Measurements from ENCODE around the gene P2RY14.

The P2RY14 gene

DNA sequence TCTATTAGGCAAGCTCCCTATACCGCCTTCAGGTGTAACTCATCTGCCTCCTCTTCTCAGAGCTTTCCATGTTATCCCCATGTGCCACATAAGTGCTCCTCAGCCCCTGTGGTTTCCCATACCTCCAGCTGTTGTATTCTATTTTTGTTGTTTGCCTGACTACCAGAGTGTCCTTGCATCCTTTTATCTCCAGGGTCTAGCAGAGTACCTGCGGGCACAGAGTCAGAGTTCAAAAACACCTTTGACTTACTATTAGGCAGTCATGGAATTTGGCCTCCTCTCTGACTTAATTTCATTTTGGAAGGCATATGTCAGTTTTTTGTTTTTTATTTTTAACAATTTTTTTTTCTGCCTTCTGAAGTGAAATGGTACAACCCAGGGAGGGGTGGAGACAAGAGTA lies 31.2 kb upstream of the P2RY14 start:
- TF ChIP-seq, protein P1, sequence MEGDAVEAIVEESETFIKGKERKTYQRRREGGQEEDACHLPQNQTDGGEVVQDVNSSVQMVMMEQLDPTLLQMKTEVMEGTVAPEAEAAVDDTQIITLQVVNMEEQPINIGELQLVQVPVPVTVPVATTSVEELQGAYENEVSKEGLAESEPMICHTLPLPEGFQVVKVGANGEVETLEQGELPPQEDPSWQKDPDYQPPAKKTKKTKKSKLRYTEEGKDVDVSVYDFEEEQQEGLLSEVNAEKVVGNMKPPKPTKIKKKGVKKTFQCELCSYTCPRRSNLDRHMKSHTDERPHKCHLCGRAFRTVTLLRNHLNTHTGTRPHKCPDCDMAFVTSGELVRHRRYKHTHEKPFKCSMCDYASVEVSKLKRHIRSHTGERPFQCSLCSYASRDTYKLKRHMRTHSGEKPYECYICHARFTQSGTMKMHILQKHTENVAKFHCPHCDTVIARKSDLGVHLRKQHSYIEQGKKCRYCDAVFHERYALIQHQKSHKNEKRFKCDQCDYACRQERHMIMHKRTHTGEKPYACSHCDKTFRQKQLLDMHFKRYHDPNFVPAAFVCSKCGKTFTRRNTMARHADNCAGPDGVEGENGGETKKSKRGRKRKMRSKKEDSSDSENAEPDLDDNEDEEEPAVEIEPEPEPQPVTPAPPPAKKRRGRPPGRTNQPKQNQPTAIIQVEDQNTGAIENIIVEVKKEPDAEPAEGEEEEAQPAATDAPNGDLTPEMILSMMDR (IDR thresholded peaks at IDR 0.05; ENCODE audit: low read depth, low read length) = no peak
- DNase-seq (ENCODE audit: extremely low read depth, low read depth) = no peak

DNA sequence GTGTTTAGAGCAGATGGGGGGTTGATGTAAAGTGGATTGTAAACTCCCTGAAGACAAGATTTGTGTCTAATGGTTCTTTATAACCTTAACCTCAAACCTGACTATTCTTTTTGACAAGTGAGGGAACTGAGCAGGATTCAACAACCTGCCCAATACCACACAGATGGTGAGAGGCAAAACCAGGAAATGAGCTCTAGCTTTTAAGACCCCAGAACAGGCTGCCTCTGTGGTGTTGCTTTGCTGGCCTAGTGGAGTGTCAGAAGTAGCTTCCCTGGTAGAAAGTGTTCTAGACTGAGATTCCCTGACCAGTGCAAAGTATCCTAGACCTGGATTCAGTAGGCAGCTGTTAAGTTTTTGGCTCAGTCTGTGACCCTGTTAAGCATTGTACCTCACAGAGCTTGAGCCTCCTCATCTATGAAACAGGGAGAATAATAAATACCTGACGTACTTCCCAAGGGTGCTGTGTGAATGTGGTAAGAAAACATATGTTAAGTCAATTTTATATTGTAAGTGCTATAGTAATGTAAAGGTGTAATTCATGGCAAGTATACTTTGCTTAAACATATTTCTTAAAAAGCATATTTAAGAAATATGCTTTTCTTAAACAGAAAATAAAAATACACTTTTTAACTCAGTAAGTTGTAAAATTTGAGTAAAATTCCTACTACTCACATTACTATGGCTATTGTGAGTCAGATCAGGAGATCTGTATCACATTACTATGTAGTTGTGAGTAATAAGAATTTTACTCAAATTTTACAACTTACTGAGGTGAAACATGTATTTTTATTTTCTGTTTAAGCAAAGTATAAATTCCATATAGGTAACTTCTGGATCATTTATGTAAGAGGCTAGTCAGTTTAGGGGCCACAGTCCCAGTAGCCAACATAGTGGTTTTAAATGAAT lies 29.5 kb upstream of the P2RY14 start:
- TF ChIP-seq, protein P1 (IDR thresholded peaks at IDR 0.05; ENCODE audit: low read depth, low read length) = no peak
- DNase-seq (ENCODE audit: extremely low read depth, low read depth) = no peak

DNA sequence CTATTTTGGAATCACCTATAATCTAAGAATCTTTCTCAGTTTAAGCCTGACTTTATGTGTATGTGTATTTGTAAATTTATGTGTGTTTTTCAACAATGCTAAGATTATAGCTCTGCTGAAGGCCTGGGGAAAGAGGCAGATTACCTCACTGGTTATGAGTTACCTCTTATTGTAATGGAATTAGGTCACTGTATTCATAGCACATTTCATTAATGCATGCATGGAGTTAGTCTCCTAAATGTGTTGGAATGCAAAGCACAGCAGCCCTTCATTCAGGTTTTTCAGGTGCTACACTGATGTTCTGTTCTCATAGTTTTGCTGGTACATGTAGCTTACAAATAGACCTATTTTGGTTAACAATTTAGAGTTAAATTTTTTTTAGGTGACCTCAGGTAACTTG lies 28.8 kb upstream of the P2RY14 start:
- DNase-seq (ENCODE audit: extremely low read depth, low read depth) = no peak
- TF ChIP-seq, protein P1 (IDR thresholded peaks at IDR 0.05; ENCODE audit: low read depth, low read length) = no peak

DNA sequence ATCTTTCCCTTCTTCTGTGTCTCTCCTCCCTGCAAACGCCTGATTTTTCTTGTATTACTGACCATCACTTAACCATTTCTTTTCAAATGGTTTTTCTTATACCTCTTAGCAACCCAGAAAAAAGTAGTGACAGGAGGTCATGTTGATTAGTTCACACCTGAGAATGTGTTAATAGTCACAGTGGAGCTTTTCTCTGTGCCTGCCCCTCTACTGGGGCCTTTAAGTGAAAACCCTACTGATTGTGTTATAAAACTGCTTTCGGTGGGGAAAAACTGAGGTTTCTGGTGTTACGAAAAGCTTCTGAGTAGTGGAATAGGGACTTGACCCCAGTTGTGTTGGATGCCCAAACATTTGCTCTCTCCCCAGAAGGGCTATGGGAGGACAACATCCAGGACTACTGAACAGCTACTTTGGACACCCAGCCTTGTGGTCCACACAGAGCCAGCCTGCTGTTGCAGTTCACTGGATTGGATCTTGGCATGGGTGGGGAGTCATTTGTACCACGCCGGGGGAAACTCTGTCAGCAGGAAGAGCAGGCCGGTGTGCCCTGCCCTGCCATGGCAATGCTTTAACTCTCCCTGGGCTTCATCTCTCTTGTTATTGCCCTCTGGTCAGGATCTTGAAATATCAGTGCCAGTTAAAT lies 27.9 kb upstream of the P2RY14 start:
- TF ChIP-seq, protein P1 (IDR thresholded peaks at IDR 0.05; ENCODE audit: low read depth, low read length) = no peak
- no peak for DNase-seq (ENCODE audit: extremely low read depth, low read depth)

DNA sequence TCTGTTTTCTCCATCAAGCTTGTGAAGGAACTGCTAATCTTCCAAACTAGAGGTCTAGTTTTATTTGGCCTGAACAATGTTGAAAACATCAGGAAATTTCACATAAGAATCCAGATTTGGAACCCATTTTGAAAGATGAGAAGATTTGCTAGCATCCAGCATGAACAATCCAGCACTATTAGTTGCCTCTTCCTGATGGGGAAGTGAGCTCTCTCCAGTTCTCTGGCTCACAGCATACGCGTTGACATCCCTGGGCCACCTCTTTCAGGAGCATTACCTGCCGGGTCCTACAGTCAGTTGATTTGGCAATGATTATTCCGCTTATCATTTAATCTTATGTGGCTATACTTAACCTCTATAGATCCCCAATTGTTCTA lies 27.4 kb upstream of the P2RY14 start:
- no peak for DNase-seq (ENCODE audit: extremely low read depth, low read depth)
- TF ChIP-seq, protein P1 (IDR thresholded peaks at IDR 0.05; ENCODE audit: low read depth, low read length) = no peak

DNA sequence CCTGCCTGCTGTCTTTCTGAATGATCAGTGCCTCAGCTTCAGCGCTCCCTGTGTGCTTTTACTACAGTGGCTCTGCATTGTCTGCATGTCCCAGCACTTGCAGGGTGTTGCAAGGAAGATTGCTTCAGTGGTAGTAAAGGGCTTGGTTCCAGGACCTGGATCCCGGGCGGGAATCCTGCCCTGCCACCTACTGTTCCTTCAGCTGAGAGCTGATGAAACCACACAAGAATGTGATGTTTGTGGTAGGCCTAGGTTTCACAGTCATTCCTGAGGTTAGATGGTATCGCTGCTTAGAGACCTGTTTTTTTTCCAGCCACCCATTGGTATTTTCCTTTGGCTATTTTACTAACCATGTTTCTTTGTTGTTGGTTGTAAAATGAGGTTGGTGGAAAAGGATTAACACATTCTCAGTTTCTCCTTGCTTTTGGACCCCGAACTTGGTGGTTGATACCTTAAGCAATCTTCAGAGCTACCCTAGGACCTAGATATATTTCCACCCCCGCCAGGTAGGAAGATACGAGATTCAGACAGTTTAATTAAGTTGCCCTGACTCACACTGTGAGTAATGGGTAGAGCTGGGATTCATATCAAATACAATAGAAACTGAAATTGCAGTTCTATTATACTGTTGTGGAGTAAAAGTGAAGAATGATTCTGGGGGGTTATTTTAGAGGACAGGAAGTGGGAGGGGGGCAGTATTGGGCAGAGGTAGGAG lies 26.9 kb upstream of the P2RY14 start:
- TF ChIP-seq, protein P1 (IDR thresholded peaks at IDR 0.05; ENCODE audit: low read depth, low read length) = peak; percentile 21
- peak; percentile 92 for DNase-seq (ENCODE audit: extremely low read depth, low read depth)

DNA sequence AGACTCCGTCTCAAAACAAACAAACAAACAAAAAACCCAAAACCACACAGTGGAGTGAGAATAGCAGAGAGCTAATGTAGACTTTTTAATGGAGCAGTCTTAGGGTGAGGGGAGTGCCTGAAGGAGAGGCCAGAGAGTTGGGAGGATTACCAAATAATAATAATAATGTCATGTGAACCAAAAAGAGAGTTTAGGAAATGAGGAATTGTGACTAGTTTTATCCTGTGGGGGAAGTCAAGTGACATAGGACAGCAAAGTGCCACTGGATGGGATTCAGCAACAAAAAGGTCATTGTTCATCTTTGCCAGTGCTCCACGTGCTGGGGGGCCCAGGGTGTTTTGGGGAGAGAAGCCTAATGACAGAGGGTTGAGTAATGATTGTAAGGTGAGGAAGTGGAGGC lies 25.4 kb upstream of the P2RY14 start:
- TF ChIP-seq, protein P1 (IDR thresholded peaks at IDR 0.05; ENCODE audit: low read depth, low read length) = no peak
- DNase-seq (ENCODE audit: extremely low read depth, low read depth) = no peak

Data from AG09319 (cell line).